Endothelial cell (in vitro differentiated cells): ENCODE data around the gene GBX1. TPM values are rescaled to one million over a fixed set of nuclear protein-coding genes. Genes with fewer than 3 reads are reported as not detected.
A peak's percentile ranks its signal among the peaks of the same experiment; 100 is the strongest.

ENCODE experiments used
- DNase-seq: peaks from one replicate; pipeline ENCODE4 v3.0.0; 2021; ENCODE audit warnings: low spot score
- H3K27ac Mint-ChIP-seq: one replicate; pipeline ENCODE4 v1.8.0; 2021; ENCODE audit warnings: mixed read lengths, inconsistent platforms; ENCODE audit not compliant: unreplicated experiment
- H3K27me3 Mint-ChIP-seq: one replicate; pipeline ENCODE4 v1.8.0; 2021; ENCODE audit warnings: mild to moderate bottlenecking, moderate library complexity, mixed read lengths, inconsistent platforms; ENCODE audit not compliant: unreplicated experiment
- H3K36me3 Mint-ChIP-seq: one replicate; pipeline ENCODE4 v1.8.0; 2021; ENCODE audit warnings: mild to moderate bottlenecking, low read depth, mixed read lengths, inconsistent platforms; ENCODE audit not compliant: unreplicated experiment
- H3K4me1 Mint-ChIP-seq: one replicate; pipeline ENCODE4 v1.8.0; 2021; ENCODE audit warnings: mild to moderate bottlenecking, mixed read lengths, inconsistent platforms; ENCODE audit not compliant: unreplicated experiment
- H3K4me3 Mint-ChIP-seq: one replicate; pipeline ENCODE4 v1.8.0; 2021; ENCODE audit warnings: mild to moderate bottlenecking, mixed read lengths, inconsistent platforms; ENCODE audit not compliant: unreplicated experiment
- H3K9me3 Mint-ChIP-seq: one replicate; pipeline ENCODE4 v1.8.0; 2021; ENCODE audit warnings: mixed read lengths, inconsistent platforms; ENCODE audit not compliant: unreplicated experiment
- total RNA-seq: library from RNA; stranded (reverse); fragmentation: NEBNext Ultra II Directional; extraction: Animal tissue kit (Norgen Biotek cat#: 25700); gene quantifications from one replicate; pipeline ENCODE4 v1.2.1, GENCODE V29; 2021; ENCODE audit not compliant: unreplicated experiment
- TF ChIP-seq, protein P1 (sequence below): fragments of 200-600 bp; sonication (generic); IDR thresholded peaks from one replicate; pipeline ENCODE4 v1.5.0; 2021; ENCODE audit warnings: antibody characterized with exemption; ENCODE audit not compliant: unreplicated experiment

Gene GBX1
- total RNA-seq, 1 donor from 2014 or later, result 13.8 TPM

DNA sequence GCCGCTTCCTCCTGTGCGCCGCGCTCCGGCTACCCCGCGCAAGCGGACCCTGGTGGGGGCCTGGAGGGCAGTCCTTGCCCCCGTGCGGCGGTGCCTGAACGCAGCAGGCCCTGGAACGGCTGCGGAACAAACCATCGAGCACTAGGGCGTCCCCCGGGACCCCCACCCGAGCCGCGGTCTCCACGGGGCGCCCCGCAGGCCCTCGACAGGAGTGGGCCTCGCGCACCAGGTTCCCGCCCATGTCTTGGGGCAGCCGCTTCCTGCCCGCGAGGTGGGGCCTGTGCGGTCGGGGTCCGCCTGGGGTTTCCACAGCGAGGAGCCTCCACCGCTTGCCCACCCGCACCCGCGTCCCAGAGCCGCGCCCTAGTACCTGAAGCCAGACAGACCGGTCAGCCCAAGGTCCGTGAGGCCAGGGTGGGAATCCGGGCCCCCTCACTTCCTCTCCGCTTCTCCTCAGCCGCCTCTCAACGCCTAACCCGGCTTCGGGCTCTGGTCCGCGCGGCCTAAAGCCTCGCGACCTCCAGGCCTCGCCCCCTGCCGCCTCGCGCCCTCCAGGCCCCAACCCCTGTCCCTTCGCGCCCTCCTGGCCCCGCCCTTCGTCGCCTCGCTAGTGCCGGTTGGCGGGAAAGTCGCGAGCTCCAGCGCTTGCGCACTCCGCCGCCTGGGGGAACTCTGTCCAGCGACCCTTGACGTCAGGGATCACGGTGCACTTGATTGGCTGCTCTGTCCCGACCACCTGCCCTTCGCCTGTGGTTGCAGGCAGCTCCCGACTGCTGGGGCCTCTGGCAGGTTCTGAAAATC, 7.0 kb upstream of the GBX1 start:
- H3K36me3 Mint-ChIP-seq, result peaks cover 10% of the 10 kb centered on the region
- no peak for DNase-seq
- H3K27me3 Mint-ChIP-seq, result peaks cover 22% of the 10 kb centered on the region
- no peak overlapping the region for H3K27ac Mint-ChIP-seq
- TF ChIP-seq, protein P1, sequence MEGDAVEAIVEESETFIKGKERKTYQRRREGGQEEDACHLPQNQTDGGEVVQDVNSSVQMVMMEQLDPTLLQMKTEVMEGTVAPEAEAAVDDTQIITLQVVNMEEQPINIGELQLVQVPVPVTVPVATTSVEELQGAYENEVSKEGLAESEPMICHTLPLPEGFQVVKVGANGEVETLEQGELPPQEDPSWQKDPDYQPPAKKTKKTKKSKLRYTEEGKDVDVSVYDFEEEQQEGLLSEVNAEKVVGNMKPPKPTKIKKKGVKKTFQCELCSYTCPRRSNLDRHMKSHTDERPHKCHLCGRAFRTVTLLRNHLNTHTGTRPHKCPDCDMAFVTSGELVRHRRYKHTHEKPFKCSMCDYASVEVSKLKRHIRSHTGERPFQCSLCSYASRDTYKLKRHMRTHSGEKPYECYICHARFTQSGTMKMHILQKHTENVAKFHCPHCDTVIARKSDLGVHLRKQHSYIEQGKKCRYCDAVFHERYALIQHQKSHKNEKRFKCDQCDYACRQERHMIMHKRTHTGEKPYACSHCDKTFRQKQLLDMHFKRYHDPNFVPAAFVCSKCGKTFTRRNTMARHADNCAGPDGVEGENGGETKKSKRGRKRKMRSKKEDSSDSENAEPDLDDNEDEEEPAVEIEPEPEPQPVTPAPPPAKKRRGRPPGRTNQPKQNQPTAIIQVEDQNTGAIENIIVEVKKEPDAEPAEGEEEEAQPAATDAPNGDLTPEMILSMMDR, result no peak
- no peak overlapping the region for H3K4me3 Mint-ChIP-seq
- H3K4me1 Mint-ChIP-seq, result peaks cover 9% of the 10 kb centered on the region
- H3K9me3 Mint-ChIP-seq, result no peaks in the 10 kb centered on the region

- TF ChIP-seq, protein P1, result no peak
- no peak for DNase-seq
- Mint-ChIP-seq H3K4me1 (peaks cover 8% of the 10 kb centered on the region), H3K27ac (peak overlapping the region; percentile 42), H3K9me3 (no peaks in the 10 kb centered on the region), H3K4me3 (no peak overlapping the region), H3K27me3 (peaks cover 26% of the 10 kb centered on the region), H3K36me3 (peaks cover 10% of the 10 kb centered on the region)
These were observed 6.1 kb upstream of the GBX1 start for GRCh38 chr7:151173386-151174245.

- peaks cover 10% of the 10 kb centered on the region for H3K36me3 Mint-ChIP-seq
- peaks cover 26% of the 10 kb centered on the region for H3K27me3 Mint-ChIP-seq
- H3K4me1 Mint-ChIP-seq, result peaks cover 9% of the 10 kb centered on the region
- no peaks in the 10 kb centered on the region for H3K9me3 Mint-ChIP-seq
- TF ChIP-seq, protein P1, result peak; percentile 100
- H3K27ac Mint-ChIP-seq, result no peak overlapping the region
- H3K4me3 Mint-ChIP-seq, result no peak overlapping the region
- peak; percentile 90 for DNase-seq
These were observed 5.0 kb upstream of the GBX1 start for GRCh38 chr7:151172273-151173141.

DNA sequence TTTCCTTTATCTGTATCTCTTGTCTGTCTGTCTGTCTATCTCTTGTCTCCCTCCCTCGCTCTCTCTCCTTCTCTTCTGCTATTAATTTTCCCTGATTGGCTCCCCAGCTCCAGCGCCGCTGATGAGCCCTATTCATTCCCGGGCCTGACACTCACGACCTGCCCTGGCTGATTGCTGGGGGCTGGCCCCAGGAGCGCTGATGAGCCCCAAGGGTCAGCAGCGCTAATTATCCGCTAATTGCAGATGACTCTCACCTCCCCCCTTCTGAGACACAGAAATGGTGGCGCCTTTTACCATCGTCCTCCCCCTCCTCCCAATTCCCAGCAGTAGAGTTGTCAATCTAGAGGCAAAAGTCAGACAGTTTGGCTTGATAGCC, 1.3 kb upstream of the GBX1 start:
- H3K4me1 Mint-ChIP-seq, result peaks cover 10% of the 10 kb centered on the region
- peak overlapping the region; percentile 85 for H3K4me3 Mint-ChIP-seq
- peak overlapping the region; percentile 4 for H3K27ac Mint-ChIP-seq
- peaks cover 16% of the 10 kb centered on the region for H3K27me3 Mint-ChIP-seq
- TF ChIP-seq, protein P1, result no peak
- no peaks in the 10 kb centered on the region for H3K9me3 Mint-ChIP-seq
- DNase-seq, result no peak
- H3K36me3 Mint-ChIP-seq, result peaks cover 14% of the 10 kb centered on the region
